Neural progenitor cell (in vitro differentiated cells): ENCODE measurements around the gene DPH1. TPM values are rescaled to one million over a fixed set of nuclear protein-coding genes. Genes with fewer than 3 reads are reported as not detected.

Experiments used
- DNase-seq: peaks from one replicate; pipeline ENCODE4 v3.0.0-alpha.2; 2016; ENCODE audit warnings: low spot score
- H2AFZ ChIP-seq: fragments of 200-600 bp; sonication (generic); replicated peaks from 2 replicates; pipeline ENCODE4 v1.6.1; 2016; ENCODE audit warnings: antibody characterized with exemption
- H3F3A ChIP-seq: fragments of 200-600 bp; sonication (generic); 2 replicates; pipeline ENCODE4 v1.6.1; 2016; ENCODE audit warnings: antibody characterized with exemption, low read depth
- H3K27ac ChIP-seq: fragments of 200-600 bp; sonication (generic); 2 replicates; pipeline ENCODE4 v1.5.1; 2016; ENCODE audit warnings: mild to moderate bottlenecking
- H3K27me3 ChIP-seq: fragments of 200-600 bp; sonication (generic); 2 replicates; pipeline ENCODE4 v1.6.1; 2016; ENCODE audit warnings: mild to moderate bottlenecking, moderate library complexity
- H3K36me3 ChIP-seq: fragments of 200-600 bp; sonication (generic); 2 replicates; pipeline ENCODE4 v1.5.1; 2016
- H3K4me1 ChIP-seq: fragments of 200-600 bp; sonication (generic); 2 replicates; pipeline ENCODE4 v1.6.1; 2016; ENCODE audit warnings: mixed run types
- H3K4me2 ChIP-seq: fragments of 200-600 bp; sonication (generic); 2 replicates; pipeline ENCODE4 v1.6.1; 2016
- H3K4me3 ChIP-seq: fragments of 200-600 bp; sonication (generic); 2 replicates; pipeline ENCODE4 v1.5.1; 2016
- H3K79me2 ChIP-seq: fragments of 200-600 bp; sonication (generic); 2 replicates; pipeline ENCODE4 v1.6.1; 2016; ENCODE audit warnings: low read depth
- H3K9ac ChIP-seq: fragments of 200-600 bp; sonication (generic); 2 replicates; pipeline ENCODE4 v1.6.1; 2016
- H3K9me3 ChIP-seq: fragments of 200-600 bp; sonication (generic); 2 replicates; pipeline ENCODE4 v1.5.1; 2016; ENCODE audit warnings: low read depth
- H4K20me1 ChIP-seq: fragments of 200-600 bp; sonication (generic); 2 replicates; pipeline ENCODE4 v1.6.1; 2016; ENCODE audit warnings: low read depth
- H3K27ac Mint-ChIP-seq: 3 replicates; pipeline ENCODE4 v1.8.0; 2021; ENCODE audit warnings: mixed read lengths
- H3K27me3 Mint-ChIP-seq: 2 replicates; pipeline ENCODE4 v1.8.0; 2022; ENCODE audit warnings: low read depth, mild to moderate bottlenecking, inconsistent platforms, moderate library complexity, mixed read lengths; ENCODE audit not compliant: insufficient read depth
- H3K36me3 Mint-ChIP-seq: 3 replicates; pipeline ENCODE4 v1.8.0; 2021; ENCODE audit warnings: mixed read lengths
- H3K4me1 Mint-ChIP-seq: 3 replicates; pipeline ENCODE4 v1.8.0; 2021; ENCODE audit warnings: mixed read lengths
- H3K4me3 Mint-ChIP-seq: 3 replicates; pipeline ENCODE4 v1.8.0; 2021; ENCODE audit warnings: mild to moderate bottlenecking, moderate library complexity, mixed read lengths
- H3K9me3 Mint-ChIP-seq: 3 replicates; pipeline ENCODE4 v1.8.0; 2020; ENCODE audit warnings: mixed read lengths
- CTCF ChIP-seq: fragments of 200-600 bp; sonication (generic); IDR thresholded peaks from 2 replicates; pipeline ENCODE4 v1.5.1; 2017; ENCODE audit warnings: antibody characterized with exemption, mild to moderate bottlenecking
- EZH2 ChIP-seq: fragments of 200-600 bp; sonication (generic); IDR thresholded peaks from 2 replicates; pipeline ENCODE4 v1.6.1; 2017; ENCODE audit warnings: antibody characterized with exemption, mild to moderate bottlenecking, moderate library complexity
- EZH2phosphoT487 ChIP-seq: fragments of 200-600 bp; sonication (generic); IDR thresholded peaks from 2 replicates; pipeline ENCODE4 v1.6.1; 2017; ENCODE audit warnings: antibody characterized with exemption
- total RNA-seq: library from RNA; depleted of rRNA; stranded (reverse); fragments of >200 nt; gene quantifications from 2 replicates; pipeline ENCODE4 v1.2.3, GENCODE V29; 2015; ENCODE audit warnings: low replicate concordance

DPH1 gene
- total RNA-seq, 1 donor from 2014 or later, result 21.1 TPM

DNA sequence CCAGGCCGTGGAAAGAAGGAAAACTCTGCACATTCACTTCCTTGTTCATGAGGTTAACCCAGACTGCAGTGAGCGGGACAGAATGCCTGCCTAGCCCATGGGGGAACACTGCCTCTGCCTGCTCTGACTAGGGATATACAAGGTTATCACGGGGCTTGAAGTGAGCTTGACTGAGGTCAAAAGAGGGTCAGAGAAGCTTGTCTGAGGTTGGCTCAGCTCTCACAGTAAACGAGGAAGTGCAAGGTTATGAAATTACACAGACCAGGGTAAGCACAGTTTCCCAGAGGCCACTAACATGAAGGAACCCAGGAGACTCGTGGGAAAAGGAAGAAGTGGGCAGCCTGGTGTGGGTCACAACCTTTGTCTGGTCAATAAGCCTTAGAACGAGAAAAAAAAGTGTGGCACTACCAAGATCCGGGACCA is 53.7 kb downstream of the DPH1 start:
- H2AFZ ChIP-seq, result no peak overlapping the region
- Mint-ChIP-seq H3K27ac (no peak overlapping the region), H3K36me3 (peaks cover 30% of the 10 kb centered on the region), H3K9me3 (no peaks in the 10 kb centered on the region), H3K27me3 (peaks cover 3% of the 10 kb centered on the region), H3K4me3 (no peak overlapping the region), H3K4me1 (peaks cover 19% of the 10 kb centered on the region)
- H4K20me1 ChIP-seq, result peaks cover 3% of the 10 kb centered on the region
- H3K4me2 ChIP-seq, result no peak overlapping the region
- no peak overlapping the region for H3K4me3 ChIP-seq
- H3K4me1 ChIP-seq, result no peaks in the 10 kb centered on the region
- DNase-seq, result no peak
- no peaks in the 10 kb centered on the region for H3K27me3 ChIP-seq
- H3F3A ChIP-seq, result no peaks in the 10 kb centered on the region
- H3K36me3 ChIP-seq, result no peaks in the 10 kb centered on the region
- H3K9me3 ChIP-seq, result no peaks in the 10 kb centered on the region
- no peak overlapping the region for H3K27ac ChIP-seq
- H3K79me2 ChIP-seq, result no peaks in the 10 kb centered on the region
- TF ChIP-seq CTCF (no peak), EZH2 (no peak), EZH2phosphoT487 (no peak)
- H3K9ac ChIP-seq, result no peak overlapping the region

DNA sequence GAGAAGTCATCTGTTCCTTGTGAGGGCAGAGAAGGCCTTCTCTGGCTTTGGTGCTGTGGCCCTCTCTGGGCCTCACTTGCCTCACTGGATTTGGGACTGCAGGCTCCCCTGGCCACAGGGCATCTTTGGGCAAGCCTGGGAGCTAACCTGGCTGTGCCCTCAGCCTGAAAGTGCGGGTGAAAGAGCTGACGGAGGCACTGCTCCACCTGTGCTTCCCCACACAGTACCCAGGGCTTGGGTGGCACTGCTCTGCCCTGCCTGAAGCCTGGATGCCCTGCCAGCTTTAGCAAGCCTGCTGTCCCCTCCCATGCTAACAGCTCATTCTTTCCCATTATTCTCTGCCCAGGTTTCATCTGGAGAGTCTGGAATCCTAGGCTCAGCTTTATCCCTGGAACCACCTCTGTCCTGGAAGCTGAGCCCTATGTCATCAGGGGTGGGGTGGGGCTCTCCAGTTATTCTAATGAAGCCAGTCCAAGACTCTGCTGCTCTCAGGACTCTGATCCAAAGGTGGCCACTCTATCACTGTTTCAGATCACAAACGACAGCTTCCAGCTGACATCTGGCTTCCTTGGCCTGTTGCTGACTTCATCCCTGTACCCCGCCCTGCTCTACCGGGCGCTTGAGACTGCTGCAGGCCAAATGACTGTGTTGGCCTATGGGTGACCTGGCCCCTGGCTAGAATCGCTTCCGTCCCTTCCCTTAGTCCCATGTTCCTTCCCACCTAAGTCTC is 54.2 kb downstream of the DPH1 start:
- no peak overlapping the region for H3K27ac Mint-ChIP-seq
- no peak overlapping the region for H3K9ac ChIP-seq

DNA sequence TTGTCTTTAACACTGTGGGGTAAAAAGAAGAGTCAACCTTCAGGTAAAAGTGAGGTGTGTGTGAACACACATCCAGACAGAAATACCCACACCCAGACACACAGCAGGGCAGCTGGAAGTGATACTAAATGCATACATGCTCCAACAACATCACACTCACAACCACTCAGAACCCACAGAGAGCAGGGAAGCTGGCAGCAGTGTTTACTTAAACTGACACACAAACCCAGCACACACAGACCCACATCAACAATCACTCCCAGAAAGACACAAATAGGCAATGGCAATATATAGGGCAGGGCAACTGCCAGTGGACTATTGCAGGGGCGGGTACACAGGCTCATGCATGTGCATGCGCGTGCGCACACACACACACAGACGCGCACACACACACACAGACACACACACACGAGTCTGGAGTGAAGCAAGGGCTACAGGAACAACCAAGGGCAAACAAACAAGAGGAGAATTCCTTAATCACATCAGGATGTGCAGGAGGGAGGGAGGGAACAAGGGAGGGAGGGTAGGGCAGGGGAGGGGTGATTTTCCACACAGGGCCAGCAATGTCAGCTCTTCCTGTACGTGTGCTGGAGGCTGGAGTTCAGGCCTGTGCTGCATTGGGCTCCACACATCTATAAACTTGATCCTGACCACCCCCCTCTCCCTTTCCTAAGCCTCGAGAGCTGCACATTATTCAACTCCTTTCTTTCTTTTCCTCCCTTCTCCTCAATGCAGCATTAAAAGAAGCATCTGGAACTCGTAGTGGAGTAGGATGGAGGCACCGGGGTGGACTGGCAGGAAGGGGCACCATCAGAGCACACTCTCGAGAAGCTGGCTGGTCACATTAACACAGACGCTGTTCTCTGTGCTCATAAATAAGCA is 55.1 kb downstream of the DPH1 start:
- Histone ChIP-seq H3K4me1 (peaks cover 6% of the 10 kb centered on the region), H3K27ac (no peak overlapping the region), H4K20me1 (peaks cover 9% of the 10 kb centered on the region), H3F3A (no peaks in the 10 kb centered on the region), H3K36me3 (no peaks in the 10 kb centered on the region), H3K9ac (no peak overlapping the region), H3K79me2 (no peaks in the 10 kb centered on the region), H3K4me3 (no peak overlapping the region), H3K9me3 (no peaks in the 10 kb centered on the region), H3K4me2 (no peak overlapping the region), H2AFZ (no peak overlapping the region), H3K27me3 (no peaks in the 10 kb centered on the region)
- H3K36me3 Mint-ChIP-seq, result peaks cover 24% of the 10 kb centered on the region
- H3K4me1 Mint-ChIP-seq, result peaks cover 28% of the 10 kb centered on the region
- H3K27me3 Mint-ChIP-seq, result no peaks in the 10 kb centered on the region
- no peak overlapping the region for H3K4me3 Mint-ChIP-seq
- no peak for DNase-seq
- peak overlapping the region; percentile 13 for H3K27ac Mint-ChIP-seq
- H3K9me3 Mint-ChIP-seq, result no peaks in the 10 kb centered on the region
- TF ChIP-seq CTCF (no peak), EZH2 (no peak), EZH2phosphoT487 (no peak)

More for the DNA sequence above, 54.2 kb downstream of the DPH1 start:
- no peaks in the 10 kb centered on the region for H3K9me3 ChIP-seq
- no peaks in the 10 kb centered on the region for H3K27me3 ChIP-seq
- DNase-seq, result no peak
- H3K27ac ChIP-seq, result no peak overlapping the region
- H4K20me1 ChIP-seq, result peaks cover 3% of the 10 kb centered on the region
- no peak overlapping the region for H3K4me2 ChIP-seq
- no peaks in the 10 kb centered on the region for H3F3A ChIP-seq
- H3K36me3 ChIP-seq, result no peaks in the 10 kb centered on the region
- H2AFZ ChIP-seq, result no peak overlapping the region
- H3K9me3 Mint-ChIP-seq, result no peaks in the 10 kb centered on the region
- H3K79me2 ChIP-seq, result no peaks in the 10 kb centered on the region
- no peak overlapping the region for H3K4me3 ChIP-seq
- H3K27me3 Mint-ChIP-seq, result peaks cover under 1% of the 10 kb centered on the region
- no peak for TF ChIP-seq CTCF
- TF ChIP-seq EZH2phosphoT487, result no peak
- no peak for TF ChIP-seq EZH2
- H3K4me3 Mint-ChIP-seq, result no peak overlapping the region
- peaks cover 29% of the 10 kb centered on the region for H3K36me3 Mint-ChIP-seq
- peaks cover 23% of the 10 kb centered on the region for H3K4me1 Mint-ChIP-seq
- peaks cover 1% of the 10 kb centered on the region for H3K4me1 ChIP-seq
